B cell (primary cell): ENCODE measurements around the gene ARNT2. TPM values are rescaled to one million over a fixed set of nuclear protein-coding genes. Genes with fewer than 3 reads are reported as not detected.

ENCODE experiments used
- ATAC-seq: fragments of 200-7000 bp; cut with Tn5 transposase; one replicate; pipeline ENCODE4 v1.10.0; 2021; ENCODE audit warnings: low read depth, mild to moderate bottlenecking, moderate number of reproducible peaks, moderate library complexity
- CTCF ChIA-PET: fragments of 350-600 bp; sonication (Branson Sonifier 250); formaldehyde crosslinking; loops from one replicate; lab custom pipeline; 2021; ENCODE audit warnings: antibody characterized with exemption, inconsistent platforms; lab: Charles Lee
- POLR2A ChIA-PET: fragments of 350-600 bp; sonication (Branson Sonifier 250); formaldehyde crosslinking; loops from one replicate; lab custom pipeline; 2021; ENCODE audit warnings: antibody characterized with exemption; lab: Charles Lee
- DNase-seq: peaks from one replicate; pipeline ENCODE4 v3.0.0; 2013
- H2AFZ ChIP-seq: 2 replicates; pipeline ENCODE4 v1.6.1; 2012; ENCODE audit warnings: mild to moderate bottlenecking, low read depth, low read length; ENCODE audit not compliant: insufficient read depth, poor library complexity, severe bottlenecking
- H3K27ac ChIP-seq, 2 donors: 1 replicate in 1 of 2; 2 replicates in 1 of 2; pipeline ENCODE4 v1.5.1; 2012 to 2013; ENCODE audit warnings: low read length in 2 of 2, mild to moderate bottlenecking in 2 of 2, moderate library complexity in 1 of 2
- H3K27me3 ChIP-seq, 4 experiments: fragments of 200-600 bp in 1 of 4; sonication (generic) in 1 of 4; replicated peaks in 1 of 4; 1 replicate in 2 of 4; 2 replicates in 2 of 4; pipeline versions ENCODE4 v1.6.1 to v1.7.0; 2013 to 2016; ENCODE audit warnings: low read length in 3 of 4, mild to moderate bottlenecking in 2 of 4, mixed read lengths in 1 of 4, moderate library complexity in 1 of 4; ENCODE audit not compliant: insufficient read depth in 4 of 4, control insufficient read depth in 3 of 4; ENCODE audit errors: control extremely low read depth in 1 of 4
- H3K36me3 ChIP-seq, 2 experiments: replicated peaks in 1 of 2; 1 replicate in 1 of 2; 2 replicates in 1 of 2; pipeline versions ENCODE4 v1.6.1 to v1.7.1; 2013; ENCODE audit warnings: low read length in 1 of 2; ENCODE audit not compliant: insufficient read depth in 2 of 2, control insufficient read depth in 1 of 2; ENCODE audit errors: control extremely low read depth in 1 of 2, extremely low read depth in 1 of 2
- H3K4me1 ChIP-seq, 2 donors: fragments of 200-600 bp in 1 of 2; sonication (generic) in 1 of 2; 1 replicate in 1 of 2; 2 replicates in 1 of 2; pipeline versions ENCODE4 v1.5.1 to v1.6.1; 2013 to 2017; ENCODE audit warnings: low read length in 2 of 2; ENCODE audit not compliant: control insufficient read depth in 2 of 2, insufficient read depth in 2 of 2
- H3K4me2 ChIP-seq: replicated peaks from 2 replicates; pipeline ENCODE3; 2012; ENCODE audit warnings: mild to moderate bottlenecking, low read depth, low read length; ENCODE audit not compliant: poor library complexity, severe bottlenecking
- H3K4me3 ChIP-seq, 5 experiments: fragments of 200-600 bp in 1 of 5; sonication (generic) in 1 of 5; 1 replicate in 3 of 5; 2 replicates in 2 of 5; pipeline versions ENCODE4 v1.5.1 to v1.7.0; 2011 to 2016; ENCODE audit warnings: low read length in 4 of 5, mild to moderate bottlenecking in 4 of 5, low read depth in 2 of 5, control low read depth in 1 of 5, moderate library complexity in 1 of 5; ENCODE audit not compliant: insufficient read depth in 1 of 5; ENCODE audit errors: control extremely low read depth in 1 of 5, extremely low read depth in 1 of 5
- H3K79me2 ChIP-seq: fragments of 200-600 bp; sonication (generic); one replicate; pipeline ENCODE4 v1.6.0; 2016; ENCODE audit warnings: low read length; ENCODE audit not compliant: control insufficient read depth, insufficient read depth
- H3K9ac ChIP-seq: fragments of 200-600 bp; sonication (generic); 2 replicates; pipeline ENCODE4 v1.6.1; 2017; ENCODE audit warnings: mild to moderate bottlenecking, low read length, moderate library complexity
- H3K9me3 ChIP-seq, 3 donors: one replicate each; pipeline versions ENCODE4 v1.6.1 to v1.7.1; 2013; ENCODE audit warnings: low read length in 2 of 3; ENCODE audit not compliant: control insufficient read depth in 2 of 3, insufficient read depth in 1 of 3; ENCODE audit errors: control extremely low read depth in 1 of 3
- H4K20me1 ChIP-seq: 2 replicates; pipeline ENCODE4 v1.6.0; 2012; ENCODE audit warnings: mild to moderate bottlenecking, low read length; ENCODE audit not compliant: insufficient read depth, control insufficient read depth, poor library complexity, severe bottlenecking
- H3K27ac Mint-ChIP-seq: one replicate; pipeline ENCODE4 v1.8.0; 2021; ENCODE audit warnings: mixed read lengths
- H3K27me3 Mint-ChIP-seq: one replicate; pipeline ENCODE4 v1.8.0; 2021; ENCODE audit warnings: mixed read lengths
- H3K4me1 Mint-ChIP-seq: one replicate; pipeline ENCODE4 v1.8.0; 2021; ENCODE audit warnings: mixed read lengths
- H3K4me3 Mint-ChIP-seq: one replicate; pipeline ENCODE4 v1.8.0; 2021; ENCODE audit warnings: mixed read lengths
- H3K9me3 Mint-ChIP-seq: one replicate; pipeline ENCODE4 v1.8.0; 2022; ENCODE audit warnings: mixed read lengths; ENCODE audit not compliant: insufficient read depth
- CTCF ChIP-seq: fragments of 200-600 bp; IDR thresholded peaks from one replicate; pipeline ENCODE4 v1.8.0; 2022; ENCODE audit warnings: antibody characterized with exemption, mild to moderate bottlenecking
- EZH2 ChIP-seq: IDR thresholded peaks from 2 replicates; pipeline ENCODE4 v1.6.1; 2012; ENCODE audit warnings: borderline replicate concordance, low read depth, mild to moderate bottlenecking, moderate library complexity, low read length; ENCODE audit not compliant: insufficient read depth, poor library complexity, severe bottlenecking
- WGBS: methylation state at CpG from one replicate; pipeline ENCODE4 v1.1.5; 2013; ENCODE audit warnings: missing lambda C conversion rate; ENCODE audit not compliant: insufficient coverage; 5-methylcytosine and 5-hydroxymethylcytosine counted together
- intact Hi-C: fragments of 100-400 bp; cut with micrococcal nuclease; formaldehyde crosslinking; loops from one replicate; pipeline ENCODE4 v1.10.0; 2022
- polyA plus RNA-seq: library from polyadenylated mRNA; depleted of rRNA; stranded (reverse); fragments of >200 nt; gene quantifications from 2 replicates; pipeline ENCODE4 v1.2.3, GENCODE V29; 2012
- total RNA-seq, 2 donors: library from RNA; stranded (reverse); fragments of 120-200 nt in 1 of 2; gene quantifications; 1 replicate in 1 of 2; 2 replicates in 1 of 2; pipeline versions ENCODE4 v1.2.3 to v1.2.4, GENCODE V29; 2013 to 2022

Gene ARNT2
- total and polyA plus RNA-seq, 2 donors (not counting 1 experiment from before 2014, with no cell fraction given) = not detected

- Mint-ChIP-seq H3K27me3 (peaks cover 26% of the 10 kb centered on the region), H3K4me3 (no peak overlapping the region), H3K9me3 (no peaks in the 10 kb centered on the region), H3K4me1 (no peaks in the 10 kb centered on the region), H3K27ac (no peak overlapping the region)
- Histone ChIP-seq H3K4me1 (no peaks in the 10 kb centered on the region), H4K20me1 (no peaks in the 10 kb centered on the region), H3K36me3 (no peaks in the 10 kb centered on the region), H3K4me2 (no peak overlapping the region), H3K79me2 (no peaks in the 10 kb centered on the region), H2AFZ (no peak overlapping the region), H3K4me3 (no peak overlapping the region), H3K27ac (no peak overlapping the region), H3K9me3 (no peaks in the 10 kb centered on the region), H3K27me3 (no peaks in the 10 kb centered on the region), H3K9ac (no peak overlapping the region)
- no peak for TF ChIP-seq CTCF
- no peak for TF ChIP-seq EZH2
- no peak for DNase-seq
- POLR2A ChIA-PET = no interaction called here
- ATAC-seq = no peak
- intact Hi-C loops = no loop called here
- CTCF ChIA-PET = no interaction called here
- WGBS = 85% methylated on average over 4 of the region's 5 CpGs
These were observed 29.7 kb downstream of the ARNT2 start for GRCh38 chr15:80433836-80434235.

GRCh38 chr15:80434926-80435720 is 30.9 kb downstream of the ARNT2 start:
- Histone ChIP-seq H3K9ac (no peak overlapping the region), H3K9me3 (no peaks in the 10 kb centered on the region), H4K20me1 (no peaks in the 10 kb centered on the region), H3K79me2 (no peaks in the 10 kb centered on the region), H3K27me3 (no peaks in the 10 kb centered on the region), H2AFZ (no peak overlapping the region), H3K27ac (no peak overlapping the region), H3K36me3 (no peaks in the 10 kb centered on the region), H3K4me3 (no peak overlapping the region), H3K4me1 (no peaks in the 10 kb centered on the region), H3K4me2 (no peak overlapping the region)
- Mint-ChIP-seq H3K27me3 (peaks cover 26% of the 10 kb centered on the region), H3K9me3 (no peaks in the 10 kb centered on the region), H3K27ac (no peak overlapping the region), H3K4me3 (no peak overlapping the region), H3K4me1 (no peaks in the 10 kb centered on the region)
- ChIA-PET POLR2A (no interaction called here), CTCF (no interaction called here)
- intact Hi-C loops = no loop called here
- no peak for ATAC-seq
- WGBS = 86% methylated on average over 13 of the region's 13 CpGs
- no peak for TF ChIP-seq CTCF
- no peak for TF ChIP-seq EZH2
- no peak for DNase-seq
